ENCODE measurements around the gene BFSP1.

Gene BFSP1

GRCh38 chr20:17500826-17501225 lies 30.4 kb downstream of the BFSP1 start:
- Histone ChIP-seq H3K27ac (ENCODE audit: extremely low read depth, low read depth, low read length) (no peak overlapping the region), H3K4me3 (ENCODE audit: low read depth, low read length) (no peak overlapping the region), H3K36me3 (ENCODE audit: control insufficient read depth in 2 of 2, insufficient read depth in 1 of 2, low read length in 2 of 2) (no peaks in the 10 kb centered on the region), H3K4me1 (ENCODE audit: control insufficient read depth, insufficient read depth, low read length) (no peaks in the 10 kb centered on the region), H3K9me3 (ENCODE audit: control insufficient read depth, insufficient read depth, low read depth, low read length) (no peaks in the 10 kb centered on the region)
- POLR2A ChIA-PET, result no interaction called here
- no peak for TF ChIP-seq SCRT1 (tag by site-specific recombination; IDR thresholded peaks at IDR 0.05; ENCODE audit: borderline replicate concordance)
- CTCF ChIA-PET, result interaction anchor here (0.7 to 1.3 kb wide), 2 partner anchors 408 to 438 kb away, joined by 3 to 4 read pairs; no protein-coding TSS in a partner anchor

GRCh38 chr20:17500271-17500670 lies 30.9 kb downstream of the BFSP1 start:
- Histone ChIP-seq H3K9me3 (ENCODE audit: control insufficient read depth, insufficient read depth, low read depth, low read length) (no peaks in the 10 kb centered on the region), H3K27ac (ENCODE audit: extremely low read depth, low read depth, low read length) (no peak overlapping the region), H3K4me1 (ENCODE audit: control insufficient read depth, insufficient read depth, low read length) (no peaks in the 10 kb centered on the region), H3K36me3 (ENCODE audit: control insufficient read depth in 2 of 2, insufficient read depth in 1 of 2, low read length in 2 of 2) (no peaks in the 10 kb centered on the region), H3K4me3 (ENCODE audit: low read depth, low read length) (no peak overlapping the region)
- ChIA-PET POLR2A (no interaction called here), CTCF (interaction anchor here (0.7 to 1.3 kb wide), 3 partner anchors 334 to 439 kb away, joined by 3 to 4 read pairs (median 3); no protein-coding TSS in a partner anchor)
- TF ChIP-seq HIC1 (tag by site-specific recombination; IDR thresholded peaks at IDR 0.05), result no peak
- TF ChIP-seq ZNF596 (tag by site-specific recombination; IDR thresholded peaks at IDR 0.05), result no peak
- TF ChIP-seq ZNF221 (tag by site-specific recombination; IDR thresholded peaks at IDR 0.05; ENCODE audit: borderline replicate concordance), result no peak
- TF ChIP-seq FEZF1 (tag by site-specific recombination; IDR thresholded peaks at IDR 0.05), result no peak
- no peak for TF ChIP-seq BCL11B (tag by site-specific recombination; IDR thresholded peaks at IDR 0.05; ENCODE audit: low read depth)
- TF ChIP-seq ZNF133 (tag by site-specific recombination; IDR thresholded peaks at IDR 0.05), result no peak
- TF ChIP-seq ZNF621 (tag by site-specific recombination; IDR thresholded peaks at IDR 0.05), result no peak
- no peak for TF ChIP-seq ZNF10 (tag by site-specific recombination; IDR thresholded peaks at IDR 0.05)
- no peak for TF ChIP-seq REPIN1 (tag by site-specific recombination; IDR thresholded peaks at IDR 0.05; ENCODE audit: low read depth)

- Histone ChIP-seq H3K4me3 (ENCODE audit: low read depth, low read length) (no peak overlapping the region), H3K36me3 (ENCODE audit: control insufficient read depth in 2 of 2, insufficient read depth in 1 of 2, low read length in 2 of 2) (no peaks in the 10 kb centered on the region), H3K27ac (ENCODE audit: extremely low read depth, low read depth, low read length) (no peak overlapping the region), H3K9me3 (ENCODE audit: control insufficient read depth, insufficient read depth, low read depth, low read length) (no peaks in the 10 kb centered on the region), H3K4me1 (ENCODE audit: control insufficient read depth, insufficient read depth, low read length) (no peaks in the 10 kb centered on the region)
- POLR2A ChIA-PET, result no interaction called here
- TF ChIP-seq PATZ1 (tag by site-specific recombination; IDR thresholded peaks at IDR 0.05) (no peak), ZBTB11 (tag by site-specific recombination; conservative IDR thresholded peaks at IDR 0.05; ENCODE audit: low read depth) (no peak), KLF17 (tag by site-specific recombination; IDR thresholded peaks at IDR 0.05) (no peak), ZFP69B (tag by site-specific recombination; IDR thresholded peaks at IDR 0.05) (no peak), BCL11A (tag by site-specific recombination; IDR thresholded peaks at IDR 0.05; ENCODE audit: low read depth) (no peak), ZNF600 (tag by site-specific recombination; IDR thresholded peaks at IDR 0.05) (no peak), PRDM10 (tag by site-specific recombination; IDR thresholded peaks at IDR 0.05) (no peak)
- CTCF ChIA-PET, result interaction anchor here (0.6 to 1.3 kb wide), 2 partner anchors 514 to 696 kb away, joined by 3 to 4 read pairs; no protein-coding TSS in a partner anchor
These were observed 32.1 kb downstream of the BFSP1 start for GRCh38 chr20:17499041-17499440.
